ENCODE results near the gene HUNK.

DNA sequence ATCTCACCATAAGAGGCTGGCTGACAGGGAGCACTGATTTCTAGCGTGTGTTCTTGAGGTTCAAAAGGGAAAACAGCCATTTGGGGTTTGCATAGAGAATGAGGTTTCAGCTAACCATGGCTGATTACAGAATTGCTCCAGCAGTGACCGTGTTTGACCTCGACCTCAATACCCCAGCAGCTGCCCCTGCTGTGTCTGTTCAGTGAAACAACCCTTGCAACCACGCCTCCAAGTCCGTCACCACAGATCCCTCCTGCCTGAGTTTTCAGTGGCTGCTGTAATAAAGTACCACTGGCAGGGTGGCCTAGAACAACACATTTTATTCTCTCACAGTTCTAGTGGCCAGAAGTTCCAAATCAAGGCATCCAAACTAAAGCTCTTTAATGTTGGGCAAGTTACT is 147.7 kb downstream of the HUNK start:
- TF ChIP-seq EZH2 (IDR thresholded peaks at IDR 0.05; ENCODE audit: low read length), result no peak
- TF ChIP-seq, protein P1, sequence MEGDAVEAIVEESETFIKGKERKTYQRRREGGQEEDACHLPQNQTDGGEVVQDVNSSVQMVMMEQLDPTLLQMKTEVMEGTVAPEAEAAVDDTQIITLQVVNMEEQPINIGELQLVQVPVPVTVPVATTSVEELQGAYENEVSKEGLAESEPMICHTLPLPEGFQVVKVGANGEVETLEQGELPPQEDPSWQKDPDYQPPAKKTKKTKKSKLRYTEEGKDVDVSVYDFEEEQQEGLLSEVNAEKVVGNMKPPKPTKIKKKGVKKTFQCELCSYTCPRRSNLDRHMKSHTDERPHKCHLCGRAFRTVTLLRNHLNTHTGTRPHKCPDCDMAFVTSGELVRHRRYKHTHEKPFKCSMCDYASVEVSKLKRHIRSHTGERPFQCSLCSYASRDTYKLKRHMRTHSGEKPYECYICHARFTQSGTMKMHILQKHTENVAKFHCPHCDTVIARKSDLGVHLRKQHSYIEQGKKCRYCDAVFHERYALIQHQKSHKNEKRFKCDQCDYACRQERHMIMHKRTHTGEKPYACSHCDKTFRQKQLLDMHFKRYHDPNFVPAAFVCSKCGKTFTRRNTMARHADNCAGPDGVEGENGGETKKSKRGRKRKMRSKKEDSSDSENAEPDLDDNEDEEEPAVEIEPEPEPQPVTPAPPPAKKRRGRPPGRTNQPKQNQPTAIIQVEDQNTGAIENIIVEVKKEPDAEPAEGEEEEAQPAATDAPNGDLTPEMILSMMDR (optimal IDR thresholded peaks at IDR 0.05 in 1 of 3, IDR thresholded peaks at IDR 0.05 in 1 of 3, conservative IDR thresholded peaks at IDR 0.05 in 1 of 3; ENCODE audit: extremely low read depth in 1 of 3, insufficient read depth in 2 of 3, low read length in 3 of 3), result no peak
